ENCODE data around the gene KRTAP5-6.

The KRTAP5-6 gene

DNA sequence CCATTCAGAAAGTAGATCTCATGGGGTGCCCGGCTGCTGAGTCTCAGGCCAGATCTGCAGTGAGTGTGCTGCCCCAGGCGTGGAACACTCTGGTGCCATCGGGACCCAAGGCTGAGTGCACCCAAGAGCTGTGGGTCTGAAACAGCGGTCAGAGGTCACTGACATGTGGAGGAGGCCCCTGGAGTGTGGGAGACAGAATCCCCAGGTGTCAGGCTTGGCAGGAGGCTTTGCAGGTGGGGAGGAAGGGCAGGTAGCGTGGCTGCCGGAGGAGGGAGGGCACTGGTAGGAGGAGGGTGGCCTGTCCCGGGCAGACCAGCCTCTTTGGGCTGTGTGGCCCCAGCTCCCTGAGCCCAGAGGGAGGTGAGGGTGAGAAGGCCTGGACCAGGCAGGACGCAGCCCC is 31.7 kb upstream of the KRTAP5-6 start:
- TF ChIP-seq ZNF621 (tag by site-specific recombination; IDR thresholded peaks at IDR 0.05) (no peak), ZNF202 (tag by site-specific recombination; IDR thresholded peaks at IDR 0.05; ENCODE audit: borderline replicate concordance) (no peak), ZNF514 (tag by site-specific recombination; IDR thresholded peaks at IDR 0.05) (no peak), ZNF133 (tag by site-specific recombination; IDR thresholded peaks at IDR 0.05) (no peak), GLI2 (tag by site-specific recombination; IDR thresholded peaks at IDR 0.05; ENCODE audit: borderline replicate concordance, low read depth) (no peak), ZNF37A (tag by site-specific recombination; IDR thresholded peaks at IDR 0.05) (no peak), ZNF654 (tag by site-specific recombination; IDR thresholded peaks at IDR 0.05; ENCODE audit: low read depth) (no peak), ZNF211 (tag by site-specific recombination; IDR thresholded peaks at IDR 0.05; ENCODE audit: low read depth) (no peak), ZFP37 (tag by site-specific recombination; IDR thresholded peaks at IDR 0.05) (no peak), SCRT1 (tag by site-specific recombination; IDR thresholded peaks at IDR 0.05; ENCODE audit: borderline replicate concordance) (no peak), ZNF837 (tag by site-specific recombination; IDR thresholded peaks at IDR 0.05) (no peak), MYNN (tag by site-specific recombination; IDR thresholded peaks at IDR 0.05; ENCODE audit: borderline replicate concordance) (no peak), SETDB1 (IDR thresholded peaks at IDR 0.05; ENCODE audit: insufficient read length, low read length) (no peak), GLI4 (tag by site-specific recombination; IDR thresholded peaks at IDR 0.05) (no peak), ZNF2 (tag by site-specific recombination; IDR thresholded peaks at IDR 0.05) (no peak), ZNF704 (tag by site-specific recombination; IDR thresholded peaks at IDR 0.05) (no peak), ZBTB26 (tag by site-specific recombination; optimal IDR thresholded peaks at IDR 0.05) (no peak)
- TF ChIP-seq, protein P1, sequence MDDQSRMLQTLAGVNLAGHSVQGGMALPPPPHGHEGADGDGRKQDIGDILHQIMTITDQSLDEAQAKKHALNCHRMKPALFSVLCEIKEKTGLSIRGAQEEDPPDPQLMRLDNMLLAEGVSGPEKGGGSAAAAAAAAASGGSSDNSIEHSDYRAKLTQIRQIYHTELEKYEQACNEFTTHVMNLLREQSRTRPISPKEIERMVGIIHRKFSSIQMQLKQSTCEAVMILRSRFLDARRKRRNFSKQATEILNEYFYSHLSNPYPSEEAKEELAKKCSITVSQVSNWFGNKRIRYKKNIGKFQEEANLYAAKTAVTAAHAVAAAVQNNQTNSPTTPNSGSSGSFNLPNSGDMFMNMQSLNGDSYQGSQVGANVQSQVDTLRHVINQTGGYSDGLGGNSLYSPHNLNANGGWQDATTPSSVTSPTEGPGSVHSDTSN (CRISPR knock-in tag; IDR thresholded peaks at IDR 0.05) = no peak
- TF ChIP-seq, protein P2, sequence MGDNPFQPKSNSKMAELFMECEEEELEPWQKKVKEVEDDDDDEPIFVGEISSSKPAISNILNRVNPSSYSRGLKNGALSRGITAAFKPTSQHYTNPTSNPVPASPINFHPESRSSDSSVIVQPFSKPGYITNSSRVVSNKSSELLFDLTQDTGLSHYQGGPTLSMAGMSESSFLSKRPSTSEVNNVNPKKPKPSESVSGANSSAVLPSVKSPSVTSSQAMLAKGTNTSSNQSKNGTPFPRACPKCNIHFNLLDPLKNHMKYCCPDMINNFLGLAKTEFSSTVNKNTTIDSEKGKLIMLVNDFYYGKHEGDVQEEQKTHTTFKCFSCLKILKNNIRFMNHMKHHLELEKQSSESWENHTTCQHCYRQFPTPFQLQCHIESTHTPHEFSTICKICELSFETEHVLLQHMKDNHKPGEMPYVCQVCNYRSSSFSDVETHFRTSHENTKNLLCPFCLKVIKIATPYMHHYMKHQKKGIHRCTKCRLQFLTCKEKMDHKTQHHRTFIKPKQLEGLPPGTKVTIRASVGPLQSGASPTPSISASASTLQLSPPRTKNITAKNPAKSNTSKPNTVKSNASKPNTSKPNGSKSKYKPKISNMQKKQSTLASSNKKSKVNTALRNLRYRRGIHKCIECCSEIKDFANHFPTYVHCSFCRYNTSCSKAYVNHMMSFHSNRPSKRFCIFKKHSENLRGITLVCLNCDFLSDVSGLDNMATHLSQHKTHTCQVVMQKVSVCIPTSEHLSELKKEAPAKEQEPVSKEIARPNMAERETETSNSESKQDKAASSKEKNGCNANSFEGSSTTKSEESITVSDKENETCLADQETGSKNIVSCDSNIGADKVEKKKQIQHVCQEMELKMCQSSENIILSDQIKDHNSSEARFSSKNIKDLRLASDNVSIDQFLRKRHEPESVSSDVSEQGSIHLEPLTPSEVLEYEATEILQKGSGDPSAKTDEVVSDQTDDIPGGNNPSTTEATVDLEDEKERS (tag by site-specific recombination; IDR thresholded peaks at IDR 0.05) = no peak
- ChIA-PET CTCF (no interaction called here), POLR2A (no interaction called here)
- Histone ChIP-seq H3K36me3 (ENCODE audit: control insufficient read depth in 2 of 2, insufficient read depth in 1 of 2, low read length in 2 of 2) (no peaks in the 10 kb centered on the region), H3K9me3 (ENCODE audit: control insufficient read depth, insufficient read depth, low read depth, low read length) (no peaks in the 10 kb centered on the region), H3K4me1 (ENCODE audit: control insufficient read depth, insufficient read depth, low read length) (no peaks in the 10 kb centered on the region), H3K4me3 (ENCODE audit: low read depth, low read length) (no peak overlapping the region), H3K27ac (ENCODE audit: extremely low read depth, low read depth, low read length) (no peak overlapping the region)

DNA sequence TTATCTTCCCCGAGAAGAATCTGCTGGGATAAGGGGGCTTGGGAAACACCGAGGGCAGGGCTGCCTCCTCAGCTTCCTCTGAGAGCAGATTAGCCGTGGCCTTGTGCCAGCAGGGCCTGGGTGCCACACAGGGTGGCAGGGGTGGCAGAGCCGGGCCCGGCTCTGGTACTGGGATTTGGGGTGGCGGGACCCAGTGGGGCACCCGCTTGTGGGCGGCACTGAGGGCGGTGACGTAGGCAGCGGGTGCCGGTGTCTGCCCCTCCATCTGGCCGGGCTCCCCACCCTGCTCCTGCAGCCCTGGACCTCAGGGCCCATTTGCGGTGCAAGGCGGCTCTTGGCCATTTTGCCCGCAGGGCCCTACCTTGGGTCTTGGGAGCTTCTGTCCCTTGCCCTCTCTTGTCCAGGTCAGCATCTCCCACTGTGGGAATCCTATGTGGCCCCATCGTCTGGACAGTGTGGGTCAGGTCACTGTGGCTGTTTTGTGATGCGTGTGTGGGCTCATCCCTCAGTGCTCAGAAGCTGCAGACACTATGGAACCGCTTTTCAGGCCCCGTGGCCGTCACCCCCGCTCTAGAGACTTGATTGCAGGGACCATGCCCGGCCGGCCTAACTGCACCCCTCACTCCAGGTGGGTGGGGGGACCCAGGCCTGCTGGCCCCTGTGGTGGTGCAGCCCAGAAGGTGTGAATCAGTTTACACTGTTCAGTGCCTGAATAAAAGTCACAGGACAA is 29.7 kb upstream of the KRTAP5-6 start:
- H3K4me1 ChIP-seq (ENCODE audit: control insufficient read depth, insufficient read depth, low read length) = no peaks in the 10 kb centered on the region
- no peaks in the 10 kb centered on the region for H3K9me3 ChIP-seq (ENCODE audit: control insufficient read depth, insufficient read depth, low read depth, low read length)
- H3K4me3 ChIP-seq (ENCODE audit: low read depth, low read length) = no peak overlapping the region
- H3K36me3 ChIP-seq (ENCODE audit: control insufficient read depth in 2 of 2, insufficient read depth in 1 of 2, low read length in 2 of 2) = no peaks in the 10 kb centered on the region
- no peak overlapping the region for H3K27ac ChIP-seq (ENCODE audit: extremely low read depth, low read depth, low read length)
- ChIA-PET CTCF (interaction anchor here (1.1 kb wide), 1 partner anchor 15 kb away, joined by 5 read pairs; no protein-coding TSS in a partner anchor), POLR2A (no interaction called here)
- TF ChIP-seq ZNF677 (tag by site-specific recombination; IDR thresholded peaks at IDR 0.05) (no peak), ZNF555 (tag by site-specific recombination; conservative IDR thresholded peaks at IDR 0.05) (no peak), ZNF423 (tag by site-specific recombination; IDR thresholded peaks at IDR 0.05) (no peak), ZNF596 (tag by site-specific recombination; IDR thresholded peaks at IDR 0.05) (no peak), OVOL3 (tag by site-specific recombination; IDR thresholded peaks at IDR 0.05) (no peak), ZNF350 (tag by site-specific recombination; IDR thresholded peaks at IDR 0.05) (no peak), ZSCAN30 (tag by site-specific recombination; IDR thresholded peaks at IDR 0.05) (no peak), ZNF274 (IDR thresholded peaks at IDR 0.05; ENCODE audit: low read length) (no peak), ZNF274 (tag by site-specific recombination; IDR thresholded peaks at IDR 0.05; ENCODE audit: borderline replicate concordance) (no peak)
- TF ChIP-seq, protein P1 (CRISPR knock-in tag; IDR thresholded peaks at IDR 0.05) = no peak
